SK-N-SH (cell line): ENCODE results near the gene TOP3A. TPM values are rescaled to one million over a fixed set of nuclear protein-coding genes. Genes with fewer than 3 reads are reported as not detected.

Source experiments
- CTCF ChIA-PET: fragments of 300-600, 350-600 bp; formaldehyde crosslinking; extraction: SDS; loops from one replicate; lab custom pipeline; 2021; lab: Yijun Ruan, JAX
- POLR2A ChIA-PET: fragments of 350-600 bp; sonication (Branson Sonifier 250); formaldehyde crosslinking; extraction: SDS; loops from one replicate; lab custom pipeline; 2020; ENCODE audit warnings: antibody characterized with exemption, inconsistent platforms; lab: Yijun Ruan, JAX
- DNase-seq: peaks from one replicate; pipeline ENCODE4 v3.0.0; 2012
- H2AFZ ChIP-seq: fragments of 200-600 bp; sonication (generic); 2 replicates; pipeline ENCODE4 v1.8.1; 2016; ENCODE audit warnings: antibody characterized with exemption, mild to moderate bottlenecking, low read depth
- H3F3A ChIP-seq: fragments of 200-600 bp; sonication (generic); replicated peaks from 2 replicates; pipeline ENCODE3; 2016; ENCODE audit warnings: antibody characterized with exemption, mild to moderate bottlenecking; ENCODE audit not compliant: insufficient read depth
- H3K27ac ChIP-seq, 2 experiments: fragments of 200-500 bp in 1 of 2; fragments of 200-600 bp in 1 of 2; sonication (Bioruptor generic) in 1 of 2; sonication (generic), shearing (Covaris generic) in 1 of 2; 2 replicates each; pipeline versions ENCODE4 v1.5.1 to v1.6.1; 2014 to 2016; ENCODE audit warnings: low read depth in 2 of 2, inconsistent platforms in 1 of 2, low read length in 1 of 2, mild to moderate bottlenecking in 1 of 2, mixed read lengths in 1 of 2
- H3K27me3 ChIP-seq: fragments of 200-600 bp; sonication (generic), shearing (Covaris generic); 2 replicates; pipeline ENCODE4 v1.6.1; 2016; ENCODE audit warnings: mixed run types; ENCODE audit not compliant: insufficient read depth
- H3K36me3 ChIP-seq, 2 experiments: fragments of 200-500 bp in 1 of 2; fragments of 200-600 bp in 1 of 2; sonication (Bioruptor generic) in 1 of 2; sonication (generic) in 1 of 2; replicated peaks in 1 of 2; 2 replicates each; pipeline versions ENCODE3 to v1.5.1; 2014 to 2016; ENCODE audit warnings: low read length in 1 of 2, mild to moderate bottlenecking in 1 of 2; ENCODE audit not compliant: insufficient read depth in 2 of 2, control insufficient read depth in 1 of 2
- H3K4me1 ChIP-seq, 2 experiments: fragments of 200-500 bp in 1 of 2; fragments of 200-600 bp in 1 of 2; sonication (Bioruptor generic) in 1 of 2; sonication (generic), shearing (Covaris generic) in 1 of 2; 2 replicates each; pipeline versions ENCODE4 v1.5.1 to v1.6.1; 2014 to 2016; ENCODE audit warnings: low read depth in 1 of 2, low read length in 1 of 2, mixed run types in 1 of 2; ENCODE audit not compliant: insufficient read depth in 2 of 2, control insufficient read depth in 1 of 2
- H3K4me2 ChIP-seq: fragments of 200-600 bp; sonication (generic), shearing (Covaris generic); 2 replicates; pipeline ENCODE4 v1.6.1; 2017; ENCODE audit warnings: mixed run types
- H3K4me3 ChIP-seq, 2 experiments: fragments of 200-500 bp in 1 of 2; fragments of 200-600 bp in 1 of 2; sonication (Bioruptor generic) in 1 of 2; sonication (generic), shearing (Covaris generic) in 1 of 2; 2 replicates each; pipeline versions ENCODE4 v1.5.1 to v1.8.1; 2014 to 2016; ENCODE audit warnings: low read depth in 2 of 2, inconsistent platforms in 1 of 2, low read length in 1 of 2, mild to moderate bottlenecking in 1 of 2, mixed read lengths in 1 of 2, moderate library complexity in 1 of 2
- H3K79me2 ChIP-seq: fragments of 200-600 bp; sonication (generic); 2 replicates; pipeline ENCODE4 v1.8.1; 2017; ENCODE audit warnings: mild to moderate bottlenecking; ENCODE audit not compliant: insufficient read depth
- H3K9ac ChIP-seq: fragments of 200-600 bp; sonication (generic); 2 replicates; pipeline ENCODE4 v1.6.1; 2017; ENCODE audit warnings: mixed run types
- H3K9me2 ChIP-seq: fragments of 200-600 bp; sonication (generic); 2 replicates; pipeline ENCODE4 v1.6.1; 2017; ENCODE audit warnings: mixed run types
- H3K9me3 ChIP-seq: fragments of 200-600 bp; sonication (generic); 2 replicates; pipeline ENCODE4 v1.6.1; 2017; ENCODE audit warnings: mixed run types, mild to moderate bottlenecking, moderate library complexity
- H4K20me1 ChIP-seq: fragments of 200-600 bp; sonication (generic); 2 replicates; pipeline ENCODE4 v1.6.1; 2017; ENCODE audit warnings: mild to moderate bottlenecking, mixed run types; ENCODE audit not compliant: insufficient read depth
- CHD2 ChIP-seq: fragments of 150-350 bp; IDR thresholded peaks from 2 replicates; pipeline ENCODE4 v1.6.1; 2018; ENCODE audit warnings: low read length; ENCODE audit not compliant: partially characterized antibody
- EP300 ChIP-seq, 2 experiments: IDR thresholded peaks; 2 replicates each; pipeline versions ENCODE4 v1.4.0 to v1.6.1; 2012; ENCODE audit warnings: borderline replicate concordance in 1 of 2, low read depth in 1 of 2, low read length in 1 of 2
- GATA2 ChIP-seq: sonication (generic); formaldehyde crosslinking; IDR thresholded peaks from 2 replicates; pipeline ENCODE4 v1.5.0; 2020; ENCODE audit warnings: mild to moderate bottlenecking, missing genetic modification reagents
- JUND ChIP-seq: IDR thresholded peaks from 2 replicates; pipeline ENCODE4 v1.4.0; 2012
- NFIC ChIP-seq: IDR thresholded peaks from 2 replicates; pipeline ENCODE4 v1.4.0; 2012; ENCODE audit warnings: borderline replicate concordance
- RCOR1 ChIP-seq: fragments of 150-350 bp; IDR thresholded peaks from 2 replicates; pipeline ENCODE4 v1.6.1; 2017; ENCODE audit warnings: antibody characterized with exemption, low read length
- TEAD4 ChIP-seq: IDR thresholded peaks from 2 replicates; pipeline ENCODE4 v1.4.0; 2012; ENCODE audit warnings: mild to moderate bottlenecking, borderline replicate concordance; ENCODE audit not compliant: insufficient read depth
- WGBS: methylation state at CpG from one replicate; pipeline ENCODE4 v1.1.6; 2017; ENCODE audit warnings: low lambda C conversion rate; 5-methylcytosine and 5-hydroxymethylcytosine counted together
- polyA plus RNA-seq, 3 experiments: library from polyadenylated mRNA; depleted of rRNA; stranded (reverse); fragments of >200 nt; gene quantifications; 2 replicates each; pipeline ENCODE4 v1.2.3, GENCODE V29; 2012
- TF ChIP-seq, protein P1 (sequence below): IDR thresholded peaks from 2 replicates; pipeline ENCODE4; 2012

Gene TOP3A
- polyA plus RNA-seq, 1 of the 3 experiments (the other 2 are of a cell fraction): 14.7 TPM

GRCh38 chr17:18267927-18268711 lies 46.7 kb downstream of the TOP3A start:
- H3K27ac ChIP-seq: no peak overlapping the region
- no peaks in the 10 kb centered on the region for H3K27me3 ChIP-seq
- H3F3A ChIP-seq: peaks cover 7% of the 10 kb centered on the region
- WGBS: 76% methylated on average over 10 of the region's 14 CpGs
- no peak overlapping the region for H3K9ac ChIP-seq
- H3K4me1 ChIP-seq: no peaks in the 10 kb centered on the region; a peak in 2 of 4 replicates
- no peaks in the 10 kb centered on the region for H4K20me1 ChIP-seq
- H3K9me2 ChIP-seq: no peaks in the 10 kb centered on the region
- TF ChIP-seq TEAD4 (no peak), JUND (no peak), EP300 (IDR thresholded peaks at IDR 0.05; ENCODE audit: borderline replicate concordance in 1 of 2, low read depth in 1 of 2, low read length in 1 of 2) (no peak), RCOR1 (no peak), GATA2 (CRISPR knock-in tag) (no peak)
- no peaks in the 10 kb centered on the region for H3K9me3 ChIP-seq
- ChIA-PET CTCF (interaction anchor here (1.3 kb wide), 1 partner anchor 11 kb away, joined by 4 read pairs; no protein-coding TSS in a partner anchor), POLR2A (no interaction called here)
- DNase-seq: no peak
- H3K79me2 ChIP-seq: peaks cover under 1% of the 10 kb centered on the region; the same call in 1 of the 2 replicates
- H3K4me2 ChIP-seq: no peak overlapping the region
- H3K36me3 ChIP-seq: peaks cover 3 to 28% of the 10 kb centered on the region in 2 experiments
- no peak overlapping the region for H3K4me3 ChIP-seq
- H2AFZ ChIP-seq: no peak overlapping the region

GRCh38 chr17:18267366-18267765 lies 47.4 kb downstream of the TOP3A start:
- DNase-seq: no peak
- CTCF ChIA-PET: no interaction called here
- Histone ChIP-seq H3K9ac (no peak overlapping the region), H3F3A (peaks cover 3% of the 10 kb centered on the region), H3K4me3 (no peak overlapping the region), H3K27me3 (no peaks in the 10 kb centered on the region), H3K36me3 (peaks cover 3 to 26% of the 10 kb centered on the region in 2 experiments), H3K4me2 (no peak overlapping the region), H3K79me2 (peaks cover 8% of the 10 kb centered on the region), H3K9me3 (no peaks in the 10 kb centered on the region), H3K4me1 (no peaks in the 10 kb centered on the region; a peak in 2 of 4 replicates), H2AFZ (no peak overlapping the region), H4K20me1 (no peaks in the 10 kb centered on the region), H3K9me2 (no peaks in the 10 kb centered on the region), H3K27ac (no peak overlapping the region)
- TF ChIP-seq NFIC: no peak
- no peak for TF ChIP-seq CHD2
- TF ChIP-seq, protein P1, sequence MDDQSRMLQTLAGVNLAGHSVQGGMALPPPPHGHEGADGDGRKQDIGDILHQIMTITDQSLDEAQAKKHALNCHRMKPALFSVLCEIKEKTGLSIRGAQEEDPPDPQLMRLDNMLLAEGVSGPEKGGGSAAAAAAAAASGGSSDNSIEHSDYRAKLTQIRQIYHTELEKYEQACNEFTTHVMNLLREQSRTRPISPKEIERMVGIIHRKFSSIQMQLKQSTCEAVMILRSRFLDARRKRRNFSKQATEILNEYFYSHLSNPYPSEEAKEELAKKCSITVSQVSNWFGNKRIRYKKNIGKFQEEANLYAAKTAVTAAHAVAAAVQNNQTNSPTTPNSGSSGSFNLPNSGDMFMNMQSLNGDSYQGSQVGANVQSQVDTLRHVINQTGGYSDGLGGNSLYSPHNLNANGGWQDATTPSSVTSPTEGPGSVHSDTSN: no peak
- POLR2A ChIA-PET: no interaction called here
- 89% methylated on average over 8 of the region's 10 CpGs for WGBS
